Brain microvascular endothelial cell (primary cell): Measurements from ENCODE around the gene TIMM21.
A peak's percentile ranks its signal among the peaks of the same experiment; 100 is the strongest.

Experiments
- DNase-seq: peaks from one replicate; pipeline ENCODE4 v3.0.0-alpha.2; 2020
- H3K27ac ChIP-seq: fragments of 250-450 bp; sonication (Bioruptor Pico); 2 replicates; pipeline ENCODE4 v1.5.1; 2020; ENCODE audit warnings: mild to moderate bottlenecking, moderate library complexity
- H3K27me3 ChIP-seq: fragments of 250-450 bp; sonication (Bioruptor Pico); replicated peaks from 2 replicates; pipeline ENCODE4 v1.5.1; 2020; ENCODE audit warnings: mild to moderate bottlenecking
- H3K36me3 ChIP-seq: fragments of 250-450 bp; sonication (Bioruptor Pico); replicated peaks from 2 replicates; pipeline ENCODE4 v1.5.1; 2020; ENCODE audit warnings: mild to moderate bottlenecking
- H3K4me3 ChIP-seq: 2 replicates; pipeline ENCODE4 v1.5.1; 2011; ENCODE audit warnings: low read depth, mild to moderate bottlenecking, control low read depth, low read length, moderate library complexity
- CTCF ChIP-seq: IDR thresholded peaks from 2 replicates; pipeline ENCODE4 v1.5.1; 2011; ENCODE audit warnings: low read depth, mild to moderate bottlenecking, moderate library complexity, low read length, control low read depth, inconsistent platforms; ENCODE audit errors: missing control alignments
- in situ Hi-C: cut with HindIII; loops from 2 replicates; pipeline ENCODE4 v1.10.0; 2017; ENCODE audit warnings: low sequenced_read_pairs, low pct_ligation_motif_present

Gene TIMM21

GRCh38 chr18:74147779-74148542, at the start of gene TIMM21, which contains the start of gene FBXO15:
Gene TIMM21, plus strand, starts transcription at chr18:74148523. Its CDS starts 286 bp downstream, at chr18:74148809.
Gene FBXO15, minus strand, starts transcription at chr18:74147834. Its CDS starts 49 bp downstream, at chr18:74147785.
- no peak for TF ChIP-seq CTCF
- peak within 1 kb of the TSS; percentile 96 for H3K4me3 ChIP-seq
- in situ Hi-C loops: no loop called here
- peak within 1 kb of the TSS; percentile 87 for H3K27ac ChIP-seq
- peak; percentile 96 for DNase-seq
- no peaks in the 10 kb centered on the region for H3K36me3 ChIP-seq
- no peaks in the 10 kb centered on the region for H3K27me3 ChIP-seq

- no peak for TF ChIP-seq CTCF
- H3K36me3 ChIP-seq: no peaks in the 10 kb centered on the region
- DNase-seq: no peak
- in situ Hi-C loops: no loop called here
- H3K27ac ChIP-seq: no peak overlapping the region
- no peaks in the 10 kb centered on the region for H3K27me3 ChIP-seq
- no peak overlapping the region for H3K4me3 ChIP-seq
These were observed 39.9 kb upstream of the TIMM21 start for GRCh38 chr18:74108460-74108859.

GRCh38 chr18:74110149-74110548, 38.2 kb upstream of the TIMM21 start:
- Histone ChIP-seq H3K27ac (no peak overlapping the region), H3K36me3 (no peaks in the 10 kb centered on the region), H3K4me3 (no peak overlapping the region), H3K27me3 (no peaks in the 10 kb centered on the region)
- TF ChIP-seq CTCF: no peak
- in situ Hi-C loops: no loop called here
- no peak for DNase-seq

- Histone ChIP-seq H3K4me3 (no peak overlapping the region), H3K27me3 (no peaks in the 10 kb centered on the region), H3K36me3 (no peaks in the 10 kb centered on the region), H3K27ac (no peak overlapping the region)
- in situ Hi-C loops: no loop called here
- DNase-seq: no peak
- TF ChIP-seq CTCF: no peak
These were observed 37.3 kb upstream of the TIMM21 start for GRCh38 chr18:74110976-74111375.

- TF ChIP-seq CTCF: no peak
- Histone ChIP-seq H3K27ac (no peak overlapping the region), H3K36me3 (no peaks in the 10 kb centered on the region), H3K4me3 (no peak overlapping the region), H3K27me3 (no peaks in the 10 kb centered on the region)
- DNase-seq: no peak
- in situ Hi-C loops: no loop called here
These were observed 34.6 kb upstream of the TIMM21 start for GRCh38 chr18:74113711-74114110.

- Histone ChIP-seq H3K36me3 (no peaks in the 10 kb centered on the region), H3K4me3 (no peak overlapping the region), H3K27me3 (no peaks in the 10 kb centered on the region), H3K27ac (no peak overlapping the region)
- TF ChIP-seq CTCF: no peak
- in situ Hi-C loops: no loop called here
- DNase-seq: no peak
These were observed 34.2 kb upstream of the TIMM21 start for GRCh38 chr18:74114116-74114515.
